Measurements from ENCODE around the gene DMXL1.

Gene DMXL1

DNA sequence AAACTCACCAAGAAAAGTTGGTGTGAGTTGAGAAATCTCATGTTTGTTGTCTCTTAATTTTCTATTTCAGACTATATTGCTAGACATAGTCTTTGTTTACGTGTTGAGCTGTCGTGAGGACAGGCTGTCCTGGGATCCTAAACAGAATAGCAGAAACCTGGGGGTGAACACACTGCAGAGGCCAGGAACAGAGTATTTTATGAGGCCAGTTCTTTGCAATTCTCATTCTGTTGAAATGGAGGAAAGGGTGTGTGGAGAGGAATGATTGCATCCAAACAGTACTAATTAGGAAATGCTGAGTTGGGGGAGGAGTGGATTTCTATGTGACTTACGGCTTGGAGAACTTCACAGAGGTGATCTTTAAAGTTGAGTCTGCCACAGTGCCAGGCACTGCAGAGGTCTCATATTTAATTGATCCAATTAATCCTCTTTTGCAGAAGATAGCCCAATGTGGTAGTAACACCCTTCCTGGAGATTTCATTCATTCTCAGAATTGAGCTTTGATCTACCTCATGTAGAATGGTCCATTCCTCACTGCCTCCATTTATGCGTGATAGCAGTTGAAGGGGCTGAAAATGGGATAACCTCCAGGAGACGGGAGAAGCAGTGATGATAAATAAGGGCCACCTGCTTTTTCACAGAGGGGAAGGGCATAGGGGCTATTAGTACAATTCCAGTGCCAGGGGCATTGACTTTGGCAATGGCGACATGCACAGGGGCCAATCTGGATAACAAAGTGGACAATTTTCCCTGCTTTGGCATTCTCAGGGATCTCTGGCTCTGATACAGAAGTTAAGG, 200.3 kb downstream of the DMXL1 start:
- H3K9me3 ChIP-seq (ENCODE audit: control insufficient read depth, low read length), result no peaks in the 10 kb centered on the region
- H3K4me3 ChIP-seq (ENCODE audit: extremely low read depth, insufficient read depth, low read length, poor library complexity, severe bottlenecking), result no peak overlapping the region
- H3K27ac ChIP-seq (ENCODE audit: low read depth, low read length, severe bottlenecking), result no peak overlapping the region
- H3K36me3 ChIP-seq (ENCODE audit: control insufficient read depth, insufficient read depth, low read length), result no peaks in the 10 kb centered on the region
- 92 to 100% methylated on average over 4 to 5 of the region's 6 CpGs for WGBS, 2 experiments (ENCODE audit: insufficient coverage in 2 of 2)
- H3K4me1 ChIP-seq (ENCODE audit: control insufficient read depth, insufficient read depth, low read length, poor library complexity, severe bottlenecking), result peaks cover 25% of the 10 kb centered on the region

DNA sequence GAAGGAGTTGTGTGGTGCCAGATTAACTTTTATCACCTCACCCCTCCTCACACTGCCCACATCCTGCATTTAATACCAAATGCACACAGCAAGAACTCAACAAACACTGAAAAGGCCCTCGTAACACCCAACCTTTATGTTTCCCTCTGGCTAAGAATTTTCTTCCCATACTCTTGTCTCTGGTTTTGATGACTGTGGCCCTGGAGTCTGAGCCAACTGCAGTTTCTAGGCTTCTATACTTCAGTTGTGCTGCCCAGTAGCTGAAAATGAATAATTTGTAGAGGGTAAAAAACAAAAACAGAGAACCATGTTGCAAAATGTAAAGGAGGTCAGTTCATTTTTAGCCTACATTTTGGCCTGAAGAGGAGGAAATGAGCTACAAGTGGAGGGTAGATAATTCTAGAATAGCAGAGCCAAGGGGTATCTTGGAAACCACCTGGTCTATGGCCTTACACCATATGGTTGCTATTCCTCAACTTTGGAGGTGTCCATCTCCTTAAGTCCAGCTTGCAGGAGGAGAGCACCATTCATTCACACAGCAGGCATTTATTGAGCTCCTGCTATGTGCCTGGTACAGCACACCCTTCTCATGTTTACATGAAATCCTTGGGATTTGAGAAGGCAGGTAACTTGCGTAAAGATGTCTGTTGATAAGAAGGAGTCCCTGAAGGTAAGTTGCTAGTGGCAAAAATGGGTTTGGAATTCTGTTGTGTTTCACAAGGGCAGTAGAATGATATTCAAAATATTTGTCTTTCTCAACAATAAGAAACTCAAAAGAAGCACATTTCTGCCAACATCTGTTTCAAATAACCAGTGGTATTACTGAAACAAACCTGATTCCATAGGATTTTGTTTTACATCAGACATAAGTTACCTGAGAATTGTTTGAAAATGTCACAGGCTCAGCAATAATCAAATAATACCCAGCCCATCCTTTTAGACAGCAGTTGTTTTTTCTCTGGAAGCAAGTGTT, 201.2 kb downstream of the DMXL1 start:
- H3K4me3 ChIP-seq (ENCODE audit: extremely low read depth, insufficient read depth, low read length, poor library complexity, severe bottlenecking), result no peak overlapping the region
- 80 to 86% methylated on average over 1 of the region's 2 CpGs for WGBS, 2 experiments (ENCODE audit: insufficient coverage in 2 of 2)
- H3K4me1 ChIP-seq (ENCODE audit: control insufficient read depth, insufficient read depth, low read length, poor library complexity, severe bottlenecking), result peaks cover 25% of the 10 kb centered on the region
- no peaks in the 10 kb centered on the region for H3K9me3 ChIP-seq (ENCODE audit: control insufficient read depth, low read length)
- H3K36me3 ChIP-seq (ENCODE audit: control insufficient read depth, insufficient read depth, low read length), result no peaks in the 10 kb centered on the region
- H3K27ac ChIP-seq (ENCODE audit: low read depth, low read length, severe bottlenecking), result no peak overlapping the region

DNA sequence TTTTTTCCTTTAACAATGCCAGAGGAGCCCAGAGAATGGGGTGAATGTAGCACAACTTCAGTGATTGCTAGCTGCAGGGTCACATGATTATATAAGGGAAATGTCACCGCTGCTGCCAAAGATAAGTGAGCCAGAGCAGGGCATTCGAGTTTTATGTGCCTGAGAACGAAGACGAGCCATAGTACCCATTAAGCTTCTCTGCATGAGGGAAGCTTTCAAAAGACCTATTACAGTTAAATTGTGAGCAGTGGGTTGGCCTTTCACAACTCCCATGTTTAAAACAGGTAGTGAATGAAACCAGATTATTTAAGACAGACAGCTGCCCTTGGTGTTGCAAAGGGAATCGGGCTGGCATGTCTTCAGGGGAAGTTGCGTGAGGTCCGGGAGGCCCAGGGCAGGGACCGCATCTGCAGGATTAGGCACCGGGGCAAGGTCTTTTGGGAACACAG, 202.5 kb downstream of the DMXL1 start:
- H3K27ac ChIP-seq (ENCODE audit: low read depth, low read length, severe bottlenecking), result no peak overlapping the region
- H3K4me3 ChIP-seq (ENCODE audit: extremely low read depth, insufficient read depth, low read length, poor library complexity, severe bottlenecking), result no peak overlapping the region
- H3K36me3 ChIP-seq (ENCODE audit: control insufficient read depth, insufficient read depth, low read length), result no peaks in the 10 kb centered on the region
- H3K9me3 ChIP-seq (ENCODE audit: control insufficient read depth, low read length), result no peaks in the 10 kb centered on the region
- H3K4me1 ChIP-seq (ENCODE audit: control insufficient read depth, insufficient read depth, low read length, poor library complexity, severe bottlenecking), result peaks cover 29% of the 10 kb centered on the region
- WGBS, 2 experiments (ENCODE audit: insufficient coverage in 2 of 2), result 85 to 87% methylated on average over 9 of the region's 9 CpGs

DNA sequence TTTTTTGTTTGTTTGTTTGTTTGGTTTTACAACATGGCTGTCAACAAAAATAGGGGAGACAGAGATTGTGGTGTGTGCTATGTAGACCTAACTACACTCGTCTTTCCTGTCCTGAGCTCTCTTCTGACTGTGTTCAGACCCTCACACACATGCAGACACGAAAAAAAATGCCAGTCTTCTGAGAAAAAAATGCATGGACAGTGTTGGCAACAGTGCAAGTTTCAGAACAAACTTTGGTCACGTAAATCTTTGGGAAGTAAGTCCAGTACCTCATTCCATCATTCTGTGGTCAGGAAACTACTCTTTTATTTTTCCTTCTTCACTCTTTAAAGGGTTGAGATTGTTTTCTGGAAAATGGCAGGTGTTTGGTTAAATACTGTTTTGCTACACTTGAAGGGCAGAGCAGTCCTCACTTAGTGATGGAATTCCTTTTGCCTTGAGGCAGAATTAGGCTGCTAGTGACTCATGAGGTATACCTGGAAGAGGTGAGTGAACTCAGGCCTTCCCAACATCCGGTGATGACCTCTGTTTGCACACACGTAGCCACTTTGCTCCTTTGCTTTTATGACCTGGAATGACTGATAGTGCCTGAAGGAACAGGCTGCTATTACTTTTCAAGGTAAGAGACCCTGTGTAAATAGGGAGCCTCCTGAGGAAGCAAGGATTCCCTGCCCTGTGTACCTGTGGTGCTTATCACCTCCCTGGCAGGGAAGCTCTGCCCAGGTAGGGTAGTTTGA, 203.3 kb downstream of the DMXL1 start:
- Histone ChIP-seq H3K4me1 (ENCODE audit: control insufficient read depth, insufficient read depth, low read length, poor library complexity, severe bottlenecking) (peaks cover 36% of the 10 kb centered on the region), H3K36me3 (ENCODE audit: control insufficient read depth, insufficient read depth, low read length) (no peaks in the 10 kb centered on the region), H3K27ac (ENCODE audit: low read depth, low read length, severe bottlenecking) (peak overlapping the region; percentile 30), H3K9me3 (ENCODE audit: control insufficient read depth, low read length) (no peaks in the 10 kb centered on the region), H3K4me3 (ENCODE audit: extremely low read depth, insufficient read depth, low read length, poor library complexity, severe bottlenecking) (no peak overlapping the region)
- WGBS, 2 experiments (ENCODE audit: insufficient coverage in 2 of 2), result 79 to 86% methylated on average over 3 to 5 of the region's 5 CpGs

DNA sequence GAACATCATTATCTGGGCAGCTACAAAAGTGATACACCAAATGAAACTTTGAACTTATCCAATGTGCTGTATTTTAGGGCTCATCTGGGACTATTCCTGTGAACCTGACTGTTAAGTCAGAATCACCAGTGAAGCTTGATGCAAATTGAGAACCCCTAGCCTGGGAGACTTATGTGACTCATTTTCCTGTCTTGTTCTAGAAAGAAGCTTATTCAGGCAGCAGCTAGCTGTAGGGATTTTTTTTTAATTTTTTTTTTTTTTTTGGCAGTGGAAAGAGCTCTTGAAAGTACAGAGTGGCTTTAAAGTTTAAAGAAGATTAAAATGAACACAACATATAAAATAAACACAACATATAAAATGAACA, 203.9 kb downstream of the DMXL1 start:
- Histone ChIP-seq H3K36me3 (ENCODE audit: control insufficient read depth, insufficient read depth, low read length) (no peaks in the 10 kb centered on the region), H3K27ac (ENCODE audit: low read depth, low read length, severe bottlenecking) (peak overlapping the region; percentile 30), H3K4me1 (ENCODE audit: control insufficient read depth, insufficient read depth, low read length, poor library complexity, severe bottlenecking) (peaks cover 36% of the 10 kb centered on the region), H3K4me3 (ENCODE audit: extremely low read depth, insufficient read depth, low read length, poor library complexity, severe bottlenecking) (no peak overlapping the region), H3K9me3 (ENCODE audit: control insufficient read depth, low read length) (no peaks in the 10 kb centered on the region)

DNA sequence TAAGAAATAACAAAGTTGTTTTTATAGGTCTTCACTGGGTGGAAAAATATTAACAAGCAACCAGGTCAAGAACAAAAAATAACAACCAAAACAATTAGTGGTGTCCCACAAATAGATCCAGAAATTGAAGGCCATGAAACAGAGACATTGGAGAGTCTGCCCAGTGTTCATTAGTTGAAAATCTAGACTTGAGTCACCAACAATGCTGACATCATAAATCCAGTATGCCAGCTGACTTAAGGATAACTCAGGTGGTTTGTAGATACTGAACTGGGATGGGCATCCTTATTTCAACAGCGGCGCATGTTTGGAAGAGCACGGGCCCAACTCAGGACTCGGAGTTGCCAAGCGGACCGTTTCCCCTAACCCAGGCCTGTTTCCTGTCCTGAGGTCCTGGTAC, 204.3 kb downstream of the DMXL1 start:
- Histone ChIP-seq H3K4me1 (ENCODE audit: control insufficient read depth, insufficient read depth, low read length, poor library complexity, severe bottlenecking) (peaks cover 36% of the 10 kb centered on the region), H3K9me3 (ENCODE audit: control insufficient read depth, low read length) (no peaks in the 10 kb centered on the region), H3K36me3 (ENCODE audit: control insufficient read depth, insufficient read depth, low read length) (no peaks in the 10 kb centered on the region), H3K27ac (ENCODE audit: low read depth, low read length, severe bottlenecking) (no peak overlapping the region), H3K4me3 (ENCODE audit: extremely low read depth, insufficient read depth, low read length, poor library complexity, severe bottlenecking) (no peak overlapping the region)
- 95 to 98% methylated on average over 6 of the region's 6 CpGs for WGBS, 2 experiments (ENCODE audit: insufficient coverage in 2 of 2)

DNA sequence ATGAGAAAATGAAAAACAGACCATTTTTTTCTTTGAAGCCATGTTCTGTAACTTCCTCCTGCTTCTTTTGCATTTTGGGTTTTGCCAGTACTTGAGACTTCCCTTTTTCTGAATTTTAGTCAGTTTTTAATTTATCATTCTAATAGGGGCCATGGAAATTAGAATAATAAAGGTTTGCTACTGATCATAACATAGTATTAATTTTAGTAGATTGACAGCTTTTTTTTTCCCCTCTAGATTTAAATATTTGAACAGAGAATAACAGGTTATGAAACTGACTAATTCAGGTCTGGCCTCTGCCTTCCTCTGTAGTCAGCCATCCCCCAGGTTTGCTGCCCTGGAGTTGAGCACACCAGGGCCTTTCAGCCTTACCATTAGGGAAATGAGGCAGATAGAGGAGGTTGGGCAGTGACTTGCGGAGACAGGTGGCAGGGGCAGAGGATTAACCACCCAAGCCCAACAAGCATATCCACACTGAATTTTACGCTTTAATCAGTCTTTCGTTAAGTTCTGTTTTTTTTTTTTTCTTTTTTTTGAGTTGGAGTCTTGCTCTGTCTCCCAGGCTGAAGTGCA, 204.8 kb downstream of the DMXL1 start:
- Histone ChIP-seq H3K4me1 (ENCODE audit: control insufficient read depth, insufficient read depth, low read length, poor library complexity, severe bottlenecking) (peaks cover 36% of the 10 kb centered on the region), H3K4me3 (ENCODE audit: extremely low read depth, insufficient read depth, low read length, poor library complexity, severe bottlenecking) (no peak overlapping the region), H3K36me3 (ENCODE audit: control insufficient read depth, insufficient read depth, low read length) (no peaks in the 10 kb centered on the region), H3K9me3 (ENCODE audit: control insufficient read depth, low read length) (no peaks in the 10 kb centered on the region), H3K27ac (ENCODE audit: low read depth, low read length, severe bottlenecking) (no peak overlapping the region)
- WGBS, 2 experiments (ENCODE audit: insufficient coverage in 2 of 2), result 80% methylated on average over 1 of the region's 3 CpGs; no CpG with 5 or more reads in 1 of the 2 experiments

DNA sequence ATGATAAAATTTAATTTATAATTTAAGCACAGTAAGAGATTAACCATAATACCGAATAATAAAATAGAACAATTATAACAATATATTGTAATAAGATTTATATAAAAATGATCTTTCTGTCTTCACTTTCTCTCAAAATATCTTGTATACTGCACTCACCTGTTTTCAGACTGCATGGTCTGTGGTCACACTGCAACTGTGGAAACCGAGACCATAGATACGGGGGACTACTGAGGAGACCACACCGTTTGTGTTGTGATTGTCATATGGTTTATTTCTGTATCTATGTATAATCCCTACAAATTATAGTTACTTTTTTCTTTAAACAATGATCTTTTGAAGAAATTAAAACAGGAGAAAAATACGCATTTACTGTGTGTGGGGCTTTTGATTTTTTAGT, 206.1 kb downstream of the DMXL1 start:
- Histone ChIP-seq H3K27ac (ENCODE audit: low read depth, low read length, severe bottlenecking) (no peak overlapping the region), H3K4me3 (ENCODE audit: extremely low read depth, insufficient read depth, low read length, poor library complexity, severe bottlenecking) (no peak overlapping the region), H3K4me1 (ENCODE audit: control insufficient read depth, insufficient read depth, low read length, poor library complexity, severe bottlenecking) (peaks cover 36% of the 10 kb centered on the region), H3K9me3 (ENCODE audit: control insufficient read depth, low read length) (no peaks in the 10 kb centered on the region), H3K36me3 (ENCODE audit: control insufficient read depth, insufficient read depth, low read length) (no peaks in the 10 kb centered on the region)
- whole genome bisulfite sequencing, 2 experiments (ENCODE audit: insufficient coverage in 2 of 2), result no CpG with 5 or more reads among the region's 5 CpGs

DNA sequence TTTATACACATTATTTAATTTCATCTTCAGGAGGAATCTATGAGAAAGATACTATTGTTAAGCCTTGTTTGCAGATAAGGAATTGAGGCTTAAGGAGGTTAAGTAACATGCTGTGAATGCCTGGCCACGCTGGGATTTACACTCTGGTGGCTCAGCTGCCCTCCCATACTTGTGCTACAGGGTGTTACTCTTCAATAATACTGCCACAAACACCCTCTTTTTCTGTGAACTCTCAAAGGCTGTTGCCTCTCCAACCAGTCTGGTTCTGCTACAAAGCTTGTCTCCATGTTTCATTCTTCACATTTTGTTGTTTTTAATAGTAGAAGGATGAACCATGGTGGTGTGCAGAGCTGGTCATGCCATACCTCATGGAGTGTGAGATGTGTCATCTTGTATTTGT, 208.2 kb downstream of the DMXL1 start:
- Histone ChIP-seq H3K9me3 (ENCODE audit: control insufficient read depth, low read length) (no peaks in the 10 kb centered on the region), H3K36me3 (ENCODE audit: control insufficient read depth, insufficient read depth, low read length) (no peaks in the 10 kb centered on the region), H3K4me3 (ENCODE audit: extremely low read depth, insufficient read depth, low read length, poor library complexity, severe bottlenecking) (no peak overlapping the region), H3K27ac (ENCODE audit: low read depth, low read length, severe bottlenecking) (no peak overlapping the region), H3K4me1 (ENCODE audit: control insufficient read depth, insufficient read depth, low read length, poor library complexity, severe bottlenecking) (peaks cover 23% of the 10 kb centered on the region)
- 83% methylated on average over 1 of the region's 1 CpG; no CpG with 5 or more reads in 1 of the 2 experiments for WGBS, 2 experiments (ENCODE audit: insufficient coverage in 2 of 2)

DNA sequence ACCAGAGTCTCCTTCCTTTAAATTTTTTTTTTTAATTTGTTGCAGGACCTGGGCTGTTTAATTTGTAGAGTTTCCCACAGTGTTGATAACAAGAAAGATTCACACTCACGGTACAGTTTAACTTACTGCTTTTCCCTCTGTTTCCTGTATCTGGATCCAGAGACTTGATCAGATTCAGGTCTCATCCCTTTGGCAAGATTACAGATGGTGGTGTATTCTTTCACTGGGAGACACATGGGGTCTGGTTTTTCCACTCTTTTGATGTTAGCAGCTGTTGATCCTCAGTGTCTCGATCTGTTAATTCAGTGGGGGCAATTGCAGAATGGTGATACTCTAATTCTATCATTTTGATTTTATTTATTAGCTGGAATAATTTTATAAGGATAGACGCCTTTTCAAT, 209.5 kb downstream of the DMXL1 start:
- Histone ChIP-seq H3K27ac (ENCODE audit: low read depth, low read length, severe bottlenecking) (no peak overlapping the region), H3K36me3 (ENCODE audit: control insufficient read depth, insufficient read depth, low read length) (no peaks in the 10 kb centered on the region), H3K9me3 (ENCODE audit: control insufficient read depth, low read length) (no peaks in the 10 kb centered on the region), H3K4me3 (ENCODE audit: extremely low read depth, insufficient read depth, low read length, poor library complexity, severe bottlenecking) (no peak overlapping the region), H3K4me1 (ENCODE audit: control insufficient read depth, insufficient read depth, low read length, poor library complexity, severe bottlenecking) (peaks cover 15% of the 10 kb centered on the region)
- no CpG with 5 or more reads among the region's 3 CpGs for WGBS, 2 experiments (ENCODE audit: insufficient coverage in 2 of 2)

All from mesodermal cell (in vitro differentiated cells).